ENCODE measurements around the gene CREB1.

CREB1 gene

DNA sequence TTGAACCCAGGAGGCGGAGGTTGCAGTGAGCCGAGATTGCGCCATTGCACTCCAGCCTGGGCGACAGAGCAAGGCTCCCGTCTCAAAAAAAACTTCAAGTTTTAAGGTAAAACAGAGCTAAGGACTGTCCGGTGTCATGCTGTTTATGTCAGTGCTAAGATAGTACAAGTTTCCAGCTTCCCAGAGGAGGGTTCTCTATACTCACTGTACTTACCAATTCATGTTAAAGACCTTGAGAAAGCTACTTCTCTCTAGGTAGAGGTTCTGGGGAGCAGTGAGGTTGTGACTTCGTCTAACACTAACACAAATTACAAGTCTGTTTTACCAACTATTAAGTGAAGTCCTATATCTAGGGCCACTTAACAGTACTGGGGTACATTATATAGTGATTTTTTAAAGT is 76.6 kb downstream of the CREB1 start:
- TF ChIP-seq CTCF (IDR thresholded peaks at IDR 0.05), result no peak

DNA sequence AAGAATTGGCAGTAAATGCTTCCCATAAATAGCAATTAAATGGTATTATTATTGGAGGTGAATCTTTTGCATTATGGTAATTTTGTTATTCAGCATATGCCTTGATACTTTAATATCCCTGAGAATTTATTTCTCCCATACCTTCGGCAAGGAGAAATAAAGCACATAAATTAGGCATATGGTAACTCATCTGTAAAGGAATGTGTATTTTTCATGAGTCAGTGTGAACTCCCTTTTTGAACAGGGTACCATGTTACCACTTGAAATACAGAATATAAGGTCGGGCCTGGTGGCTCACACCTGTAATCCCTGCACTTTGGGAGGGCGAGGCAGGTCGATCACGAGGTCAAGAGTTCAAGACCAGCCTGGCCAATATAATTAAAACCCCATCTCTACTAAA is 77.1 kb downstream of the CREB1 start:
- no peak for TF ChIP-seq CTCF (IDR thresholded peaks at IDR 0.05)

DNA sequence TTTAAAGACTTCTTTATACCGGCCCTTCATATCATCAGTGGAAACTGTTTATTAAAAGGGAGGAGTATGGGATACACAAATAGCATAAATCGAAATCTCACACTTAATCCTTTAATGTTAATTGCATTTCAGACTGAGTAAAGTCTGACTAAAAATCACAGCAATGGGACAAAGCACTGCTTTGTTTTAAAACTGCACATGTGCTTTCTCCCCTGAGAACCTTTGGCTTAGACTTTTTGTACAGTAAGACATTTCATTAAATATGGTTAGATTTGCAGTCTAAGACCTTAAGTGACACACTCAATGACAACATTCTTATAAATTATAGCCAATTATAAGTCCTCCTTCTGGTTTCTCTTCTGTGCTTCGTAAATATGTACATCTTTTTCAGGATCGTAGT is 83.0 kb downstream of the CREB1 start:
- no peak for TF ChIP-seq CTCF (IDR thresholded peaks at IDR 0.05)

- TF ChIP-seq CTCF (IDR thresholded peaks at IDR 0.05), result no peak
Measured at GRCh38 chr2:207614824-207615223, 85.1 kb downstream of the CREB1 start.

GRCh38 chr2:207616185-207616584 is 86.4 kb downstream of the CREB1 start:
- no peak for TF ChIP-seq CTCF (IDR thresholded peaks at IDR 0.05)

GRCh38 chr2:207617011-207617671 is 87.4 kb downstream of the CREB1 start:
- TF ChIP-seq CTCF (IDR thresholded peaks at IDR 0.05), result no peak

DNA sequence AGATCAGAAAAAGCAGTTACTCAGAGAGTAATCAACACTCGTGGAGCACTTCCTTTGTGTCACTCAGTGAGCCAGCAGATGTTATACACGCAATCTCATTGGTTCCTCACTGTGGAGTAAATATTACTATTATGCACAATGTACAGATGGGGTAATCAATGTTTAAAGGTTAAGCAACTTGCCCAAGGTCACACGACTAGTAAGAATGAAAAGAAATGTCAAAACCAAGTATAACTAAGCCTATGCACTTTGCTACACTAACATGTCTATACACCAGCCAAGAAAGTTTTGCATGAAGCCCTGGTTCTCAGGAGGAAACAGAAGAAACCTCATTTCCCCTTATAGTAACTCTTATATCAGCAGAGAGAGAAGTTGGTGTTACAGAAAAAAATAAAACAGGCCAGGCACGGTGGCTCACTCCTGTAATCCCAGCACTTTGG is 90.0 kb downstream of the CREB1 start:
- no peak for TF ChIP-seq CTCF (IDR thresholded peaks at IDR 0.05)

- no peak for TF ChIP-seq CTCF (IDR thresholded peaks at IDR 0.05)
Measured at GRCh38 chr2:207621501-207622039, 91.8 kb downstream of the CREB1 start.

Data from LNCAP (cell line).